Femur (tissue), 1 donor: ENCODE results near the gene AQP6.

ENCODE experiments used
- DNase-seq: peaks from one replicate; pipeline ENCODE4 v3.0.0-alpha.2; 2017

The AQP6 gene

GRCh38 chr12:49957570-49957967, 15.2 kb upstream of the AQP6 start:
- DNase-seq, result no peak

- no peak for DNase-seq
These were observed 12.9 kb upstream of the AQP6 start for GRCh38 chr12:49959685-49960473.

DNA sequence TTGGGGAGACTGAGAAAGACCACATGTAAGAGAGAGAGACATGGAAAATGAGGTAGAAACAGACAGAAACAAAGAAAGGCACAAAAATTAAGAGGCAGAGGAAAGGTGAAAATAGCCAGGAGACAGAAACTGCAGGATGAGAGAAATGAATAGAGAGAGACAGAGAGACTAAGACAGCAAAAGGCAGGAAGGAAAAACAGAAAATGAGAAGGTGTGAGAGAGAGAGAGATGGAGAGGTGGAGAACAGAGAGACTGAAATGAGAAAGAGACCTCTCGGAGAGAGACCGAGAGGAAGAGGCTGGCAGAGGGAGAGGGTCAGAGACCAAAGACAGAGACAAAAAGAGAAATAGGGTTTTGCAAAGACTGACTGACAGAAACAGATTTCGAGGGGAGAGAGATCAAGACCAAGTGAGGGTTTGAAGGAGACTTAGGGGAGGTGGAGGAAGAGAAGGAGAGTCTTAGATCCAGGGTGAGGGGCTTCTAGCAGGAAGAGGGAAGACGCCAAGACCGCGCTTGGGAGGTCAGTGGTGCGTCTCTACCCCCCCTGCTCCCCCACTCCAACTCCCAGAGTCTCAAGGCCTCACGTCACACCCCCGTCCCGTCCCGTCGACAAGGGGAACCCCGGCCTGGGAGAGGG, 12.2 kb upstream of the AQP6 start:
- no peak for DNase-seq

GRCh38 chr12:49961111-49961922, 11.4 kb upstream of the AQP6 start, which contains the start of gene AQP5:
Gene AQP5, plus strand, starts transcription at chr12:49961872. Its CDS starts 146 bp downstream, at chr12:49962018.
- no peak for DNase-seq

DNA sequence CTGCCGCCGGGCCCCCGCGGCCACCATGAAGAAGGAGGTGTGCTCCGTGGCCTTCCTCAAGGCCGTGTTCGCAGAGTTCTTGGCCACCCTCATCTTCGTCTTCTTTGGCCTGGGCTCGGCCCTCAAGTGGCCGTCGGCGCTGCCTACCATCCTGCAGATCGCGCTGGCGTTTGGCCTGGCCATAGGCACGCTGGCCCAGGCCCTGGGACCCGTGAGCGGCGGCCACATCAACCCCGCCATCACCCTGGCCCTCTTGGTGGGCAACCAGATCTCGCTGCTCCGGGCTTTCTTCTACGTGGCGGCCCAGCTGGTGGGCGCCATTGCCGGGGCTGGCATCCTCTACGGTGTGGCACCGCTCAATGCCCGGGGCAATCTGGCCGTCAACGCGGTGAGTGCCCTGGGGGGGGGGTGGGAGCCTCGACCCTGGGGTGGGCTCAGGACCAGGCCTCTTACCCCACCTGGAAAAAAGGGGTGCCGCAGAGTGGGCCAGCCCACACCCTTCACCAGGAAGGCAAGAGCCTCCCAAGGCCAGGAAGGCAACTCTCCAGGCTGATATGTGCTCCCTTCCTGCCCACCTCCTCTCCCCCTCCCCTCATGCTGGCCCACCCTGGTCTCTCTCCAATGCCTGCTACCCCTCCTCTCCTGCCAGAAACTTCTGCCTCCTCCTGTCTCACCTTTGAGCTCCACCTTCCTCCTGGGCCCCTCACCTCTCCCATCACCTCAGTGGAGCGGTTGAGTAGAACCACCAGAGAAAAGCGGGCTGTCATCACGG, 10.6 kb upstream of the AQP6 start:
- no peak for DNase-seq

GRCh38 chr12:49962861-49963765, 9.6 kb upstream of the AQP6 start:
- no peak for DNase-seq

DNA sequence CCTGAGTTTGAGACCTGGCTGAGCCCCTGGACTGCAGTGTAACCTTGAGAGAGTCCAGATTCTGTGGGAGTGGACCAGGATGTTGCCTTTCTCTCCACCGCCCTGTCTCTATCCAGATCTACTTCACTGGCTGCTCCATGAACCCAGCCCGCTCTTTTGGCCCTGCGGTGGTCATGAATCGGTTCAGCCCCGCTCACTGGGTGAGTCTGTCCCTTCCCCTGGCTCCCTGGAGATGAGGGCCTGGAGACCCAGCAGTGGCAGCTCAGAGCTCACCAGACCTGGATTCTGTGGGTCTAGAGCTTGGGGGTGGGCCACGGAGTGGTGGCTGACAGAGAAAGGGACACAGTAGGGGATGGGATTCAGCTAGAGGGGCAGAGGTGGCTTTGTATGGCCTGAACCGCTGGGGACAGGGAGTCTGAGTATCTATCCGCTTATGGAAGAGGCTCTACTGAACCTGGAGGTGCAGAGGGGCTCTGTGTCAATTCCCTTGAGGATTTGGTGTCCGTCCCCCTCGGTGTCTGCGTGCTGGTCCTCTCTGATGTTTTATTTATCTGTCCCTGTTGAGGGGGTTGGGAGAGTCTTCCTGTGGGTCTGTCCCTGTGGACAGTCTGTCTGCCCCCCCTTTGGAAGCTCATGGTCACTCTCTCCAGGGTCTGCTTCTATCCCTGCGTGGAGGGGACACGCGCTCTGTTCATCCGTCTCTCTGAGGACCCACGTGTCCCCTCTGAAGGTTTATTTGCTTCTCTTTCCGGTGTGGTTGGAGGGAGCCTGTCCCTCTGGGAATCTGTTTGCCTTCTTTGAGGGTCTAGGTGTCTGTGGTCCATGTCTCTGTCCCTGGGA, 8.6 kb upstream of the AQP6 start:
- DNase-seq, result no peak

DNA sequence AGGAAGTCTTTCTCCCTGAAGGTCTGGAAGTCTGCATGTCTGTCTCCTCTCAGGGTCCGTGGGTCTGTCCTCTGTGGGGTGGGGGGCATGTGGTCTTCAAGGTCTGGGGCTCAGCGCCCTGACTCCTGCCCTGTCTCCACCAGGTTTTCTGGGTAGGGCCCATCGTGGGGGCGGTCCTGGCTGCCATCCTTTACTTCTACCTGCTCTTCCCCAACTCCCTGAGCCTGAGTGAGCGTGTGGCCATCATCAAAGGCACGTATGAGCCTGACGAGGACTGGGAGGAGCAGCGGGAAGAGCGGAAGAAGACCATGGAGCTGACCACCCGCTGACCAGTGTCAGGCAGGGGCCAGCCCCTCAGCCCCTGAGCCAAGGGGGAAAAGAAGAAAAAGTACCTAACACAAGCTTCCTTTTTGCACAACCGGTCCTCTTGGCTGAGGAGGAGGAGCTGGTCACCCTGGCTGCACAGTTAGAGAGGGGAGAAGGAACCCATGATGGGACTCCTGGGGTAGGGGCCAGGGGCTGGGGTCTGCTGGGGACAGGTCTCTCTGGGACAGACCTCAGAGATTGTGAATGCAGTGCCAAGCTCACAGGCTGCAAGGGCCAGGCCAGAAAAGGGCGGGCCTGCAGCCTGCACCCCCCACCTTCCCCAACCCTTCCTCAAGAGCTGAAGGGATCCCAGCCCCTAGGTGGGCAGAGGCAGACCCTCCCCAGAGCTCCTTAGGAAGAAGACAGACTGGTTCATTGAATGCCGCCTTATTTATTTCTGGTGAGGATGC, 7.7 kb upstream of the AQP6 start:
- DNase-seq, result no peak

GRCh38 chr12:49965836-49966235, 6.9 kb upstream of the AQP6 start:
- DNase-seq, result no peak

DNA sequence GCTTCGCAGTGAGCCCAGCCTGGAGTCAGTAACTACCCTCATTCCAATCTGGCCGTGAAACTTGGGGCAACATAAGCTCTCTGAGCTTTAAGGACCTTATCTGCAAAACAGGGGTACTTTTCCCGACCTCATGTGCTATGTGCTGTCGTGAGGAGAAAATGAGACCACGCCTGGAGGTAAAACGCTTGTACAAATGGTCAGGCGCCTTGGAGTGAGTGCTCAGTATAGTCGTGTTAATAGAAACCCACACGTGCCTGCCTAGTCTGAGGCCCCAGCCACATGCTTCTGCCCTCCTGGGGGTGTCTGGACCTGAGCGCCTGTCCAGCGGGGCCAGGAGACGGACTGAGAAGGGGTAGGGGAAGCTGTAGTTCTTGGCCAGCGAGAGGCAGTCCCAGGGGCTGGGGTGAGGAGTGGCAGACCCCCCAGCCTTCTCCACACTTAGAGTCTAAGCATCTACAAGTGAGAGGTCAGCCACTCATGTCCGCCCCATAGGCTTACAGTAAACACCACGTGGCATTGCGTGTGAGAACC, 6.2 kb upstream of the AQP6 start:
- no peak for DNase-seq

- peak; percentile 94 for DNase-seq
These were observed 5.5 kb upstream of the AQP6 start for GRCh38 chr12:49967042-49967776.

GRCh38 chr12:49967777-49968250, 4.9 kb upstream of the AQP6 start:
- DNase-seq, result no peak

DNA sequence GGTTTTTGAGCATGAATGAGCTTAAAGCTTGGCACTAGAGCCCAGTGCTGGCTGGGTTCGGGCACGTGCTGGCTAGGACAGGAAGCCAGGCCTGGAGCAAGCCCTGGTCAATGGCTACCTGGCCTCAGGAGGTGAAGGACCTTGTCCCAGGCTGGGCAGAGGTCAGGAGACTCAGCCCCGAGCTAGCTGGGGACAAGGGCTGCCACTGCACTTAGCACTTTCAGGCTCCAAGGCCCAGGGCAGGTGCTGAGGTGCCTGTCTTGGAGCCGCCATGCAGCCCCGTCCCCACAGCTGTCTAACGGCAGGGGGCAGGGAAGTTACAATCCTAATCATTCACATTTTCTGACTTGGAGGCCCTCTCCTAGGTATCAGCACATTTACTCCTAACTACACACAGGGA, 4.3 kb upstream of the AQP6 start:
- DNase-seq, result no peak

DNA sequence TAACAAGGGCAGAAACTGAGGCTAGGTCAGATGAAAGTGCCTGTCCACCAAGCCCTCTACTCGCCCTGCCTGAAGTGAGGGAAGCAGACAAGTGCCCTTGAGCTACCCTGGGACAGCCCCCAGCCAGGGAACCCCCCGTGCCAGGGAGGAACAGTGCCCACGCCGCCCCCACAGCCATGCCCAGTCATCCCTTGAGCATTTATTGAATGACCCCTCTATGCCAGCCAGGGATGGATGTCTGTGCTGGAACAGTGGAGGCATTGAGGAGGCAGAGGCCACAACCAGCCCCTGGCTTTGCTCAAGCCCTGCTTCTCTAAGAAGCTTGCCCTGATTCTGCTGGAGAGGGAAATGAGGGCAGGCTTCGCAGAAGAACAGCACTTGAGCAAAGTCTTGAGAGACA, 3.7 kb upstream of the AQP6 start:
- DNase-seq, result no peak

DNA sequence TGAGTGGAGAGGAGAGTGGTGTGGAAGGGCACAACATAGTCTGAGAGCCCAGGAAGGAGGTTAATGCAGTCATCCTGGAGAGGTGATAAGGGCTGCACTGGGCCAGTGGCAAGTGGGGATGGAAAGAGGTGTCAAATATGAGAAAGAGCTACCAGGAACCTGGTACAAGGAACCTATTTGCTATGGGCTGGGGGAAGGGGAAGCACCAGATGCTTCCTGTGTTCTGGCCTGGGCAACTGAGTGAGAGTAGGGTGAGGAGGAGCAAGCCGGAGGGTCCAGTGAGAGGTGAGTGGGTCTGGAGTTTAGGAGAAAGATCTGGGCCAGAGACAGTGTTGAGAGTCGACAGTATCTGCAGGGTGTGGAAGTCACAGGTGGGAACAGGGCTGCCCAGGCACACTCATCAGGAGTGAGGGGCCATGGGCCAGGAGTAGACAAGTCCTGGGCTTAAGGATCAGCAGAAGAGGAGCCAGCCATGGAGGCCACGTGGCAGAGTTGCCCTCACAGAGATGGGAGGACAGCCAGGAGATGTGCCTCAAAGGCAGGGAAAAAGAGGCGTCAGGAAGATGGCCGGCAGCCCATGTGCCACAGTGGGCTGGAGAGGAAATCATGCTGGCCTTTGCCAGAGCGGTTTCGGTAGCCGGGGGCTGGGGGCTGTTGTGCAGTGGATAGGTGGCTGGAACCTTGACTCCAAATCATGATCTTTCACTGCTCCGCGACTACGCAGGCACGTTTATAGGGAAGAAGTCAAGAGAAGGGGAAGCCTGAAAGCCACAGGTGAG, 2.9 kb upstream of the AQP6 start:
- no peak for DNase-seq

- no peak for DNase-seq
These were observed 2.1 kb upstream of the AQP6 start for GRCh38 chr12:49970658-49971057.

DNA sequence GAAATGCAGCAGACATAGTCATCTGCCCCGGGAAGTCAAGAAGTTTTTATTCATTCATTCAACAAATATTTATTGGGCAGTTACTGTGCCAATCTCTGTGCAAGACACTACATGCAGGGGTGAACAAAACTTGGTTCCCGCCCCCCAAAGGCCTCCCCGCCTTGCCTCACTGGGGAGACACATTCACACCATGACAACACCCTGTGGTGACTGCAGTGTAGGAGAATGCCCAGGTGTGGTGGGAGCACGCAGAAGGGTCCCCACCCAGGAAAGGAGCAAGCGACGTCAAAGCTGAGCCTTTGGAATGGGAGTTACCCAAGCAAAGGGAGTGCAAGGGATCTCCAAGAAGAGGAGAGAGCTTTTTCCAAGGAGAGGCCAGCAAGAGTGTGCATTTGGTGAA, 1.6 kb upstream of the AQP6 start:
- no peak for DNase-seq

GRCh38 chr12:49972129-49972528, 618 bp upstream of the AQP6 start:
- no peak for DNase-seq
